ENCODE data around the gene FCRL5. TPM values are rescaled to one million over a fixed set of nuclear protein-coding genes. Genes with fewer than 3 reads are reported as not detected.
A peak's percentile ranks its signal among the peaks of the same experiment; 100 is the strongest.

FCRL5 gene
- total RNA-seq, 1 experiment from 2014 or later: not detected

DNA sequence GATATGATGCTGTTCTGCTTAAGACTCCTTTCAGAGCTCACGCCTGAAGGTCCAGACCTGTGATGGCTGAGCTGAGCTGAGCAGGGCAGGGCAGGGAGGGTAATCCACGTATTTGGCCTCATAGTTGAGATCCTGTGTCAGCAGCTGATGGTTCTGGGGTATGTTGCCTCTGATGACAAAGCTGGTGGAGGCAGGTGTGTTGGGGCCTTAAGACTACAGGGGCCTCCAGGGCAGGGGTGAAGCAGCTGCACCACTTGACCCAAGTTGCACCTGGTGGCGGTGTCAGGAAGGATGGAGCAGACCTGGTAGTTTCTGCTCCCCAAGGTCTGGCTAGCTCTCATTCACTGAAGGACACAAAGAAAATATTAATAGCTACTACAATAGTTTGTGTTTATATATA is 57.0 kb downstream of the FCRL5 start:
- Mint-ChIP-seq H3K4me3 (ENCODE audit: low read depth, unreplicated experiment) (no peak overlapping the region), H3K4me1 (ENCODE audit: low read depth, unreplicated experiment) (no peaks in the 10 kb centered on the region), H3K36me3 (ENCODE audit: insufficient read depth, unreplicated experiment) (peaks cover 5% of the 10 kb centered on the region), H3K27me3 (ENCODE audit: unreplicated experiment) (peaks cover 54% of the 10 kb centered on the region), H3K27ac (ENCODE audit: unreplicated experiment) (no peak overlapping the region), H3K9me3 (ENCODE audit: low read depth, unreplicated experiment) (no peaks in the 10 kb centered on the region)
- no TSS peak for BruUV-seq (replicated peaks)
- intact Hi-C loops (cut with micrococcal nuclease; ENCODE audit: unreplicated experiment): loop anchor here (10.0 kb wide), 1 partner anchor 1520 kb away; no protein-coding TSS in a partner anchor
- CTCF ChIA-PET: interaction anchor here (0.6 to 1.9 kb wide), 8 partner anchors 10 to 629 kb away, joined by 3 to 13 read pairs (median 4); no protein-coding TSS in a partner anchor
- TF ChIP-seq, protein P1, sequence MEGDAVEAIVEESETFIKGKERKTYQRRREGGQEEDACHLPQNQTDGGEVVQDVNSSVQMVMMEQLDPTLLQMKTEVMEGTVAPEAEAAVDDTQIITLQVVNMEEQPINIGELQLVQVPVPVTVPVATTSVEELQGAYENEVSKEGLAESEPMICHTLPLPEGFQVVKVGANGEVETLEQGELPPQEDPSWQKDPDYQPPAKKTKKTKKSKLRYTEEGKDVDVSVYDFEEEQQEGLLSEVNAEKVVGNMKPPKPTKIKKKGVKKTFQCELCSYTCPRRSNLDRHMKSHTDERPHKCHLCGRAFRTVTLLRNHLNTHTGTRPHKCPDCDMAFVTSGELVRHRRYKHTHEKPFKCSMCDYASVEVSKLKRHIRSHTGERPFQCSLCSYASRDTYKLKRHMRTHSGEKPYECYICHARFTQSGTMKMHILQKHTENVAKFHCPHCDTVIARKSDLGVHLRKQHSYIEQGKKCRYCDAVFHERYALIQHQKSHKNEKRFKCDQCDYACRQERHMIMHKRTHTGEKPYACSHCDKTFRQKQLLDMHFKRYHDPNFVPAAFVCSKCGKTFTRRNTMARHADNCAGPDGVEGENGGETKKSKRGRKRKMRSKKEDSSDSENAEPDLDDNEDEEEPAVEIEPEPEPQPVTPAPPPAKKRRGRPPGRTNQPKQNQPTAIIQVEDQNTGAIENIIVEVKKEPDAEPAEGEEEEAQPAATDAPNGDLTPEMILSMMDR (IDR thresholded peaks at IDR 0.05; ENCODE audit: unreplicated experiment): no peak
- no peak for DNase-seq

DNA sequence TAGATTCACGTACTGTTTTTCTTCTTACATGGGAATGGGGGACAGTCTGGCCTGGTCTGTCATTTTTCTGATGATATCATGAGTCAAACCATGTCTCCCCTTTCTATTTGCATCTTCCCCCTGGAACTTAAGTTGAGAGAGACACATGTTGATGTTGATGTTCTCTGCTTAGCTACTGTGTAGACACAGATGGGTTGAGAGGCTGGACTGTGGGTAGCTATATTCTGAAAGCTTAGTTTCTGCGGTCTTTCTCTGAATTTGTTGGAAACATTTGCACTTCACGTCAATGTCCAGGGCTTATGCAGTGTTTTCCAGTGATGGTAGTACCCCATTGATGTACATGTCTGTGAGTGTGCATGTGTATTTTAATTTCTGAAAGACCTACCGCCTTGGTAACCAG is 58.2 kb downstream of the FCRL5 start:
- Mint-ChIP-seq H3K27me3 (ENCODE audit: unreplicated experiment) (peaks cover 43% of the 10 kb centered on the region), H3K27ac (ENCODE audit: unreplicated experiment) (no peak overlapping the region), H3K4me1 (ENCODE audit: low read depth, unreplicated experiment) (no peaks in the 10 kb centered on the region), H3K4me3 (ENCODE audit: low read depth, unreplicated experiment) (no peak overlapping the region), H3K36me3 (ENCODE audit: insufficient read depth, unreplicated experiment) (peaks cover 5% of the 10 kb centered on the region), H3K9me3 (ENCODE audit: low read depth, unreplicated experiment) (no peaks in the 10 kb centered on the region)
- TF ChIP-seq, protein P1 (IDR thresholded peaks at IDR 0.05; ENCODE audit: unreplicated experiment): no peak
- intact Hi-C loops (cut with micrococcal nuclease; ENCODE audit: unreplicated experiment): loop anchor here (5.0 to 10.0 kb wide), 2 partner anchors 453 to 1521 kb away; no protein-coding TSS in a partner anchor
- CTCF ChIA-PET: interaction anchor here (1.9 kb wide), 1 partner anchor 117 kb away, joined by 4 read pairs; no protein-coding TSS in a partner anchor
- DNase-seq: no peak
- no TSS peak for BruUV-seq (replicated peaks)

DNA sequence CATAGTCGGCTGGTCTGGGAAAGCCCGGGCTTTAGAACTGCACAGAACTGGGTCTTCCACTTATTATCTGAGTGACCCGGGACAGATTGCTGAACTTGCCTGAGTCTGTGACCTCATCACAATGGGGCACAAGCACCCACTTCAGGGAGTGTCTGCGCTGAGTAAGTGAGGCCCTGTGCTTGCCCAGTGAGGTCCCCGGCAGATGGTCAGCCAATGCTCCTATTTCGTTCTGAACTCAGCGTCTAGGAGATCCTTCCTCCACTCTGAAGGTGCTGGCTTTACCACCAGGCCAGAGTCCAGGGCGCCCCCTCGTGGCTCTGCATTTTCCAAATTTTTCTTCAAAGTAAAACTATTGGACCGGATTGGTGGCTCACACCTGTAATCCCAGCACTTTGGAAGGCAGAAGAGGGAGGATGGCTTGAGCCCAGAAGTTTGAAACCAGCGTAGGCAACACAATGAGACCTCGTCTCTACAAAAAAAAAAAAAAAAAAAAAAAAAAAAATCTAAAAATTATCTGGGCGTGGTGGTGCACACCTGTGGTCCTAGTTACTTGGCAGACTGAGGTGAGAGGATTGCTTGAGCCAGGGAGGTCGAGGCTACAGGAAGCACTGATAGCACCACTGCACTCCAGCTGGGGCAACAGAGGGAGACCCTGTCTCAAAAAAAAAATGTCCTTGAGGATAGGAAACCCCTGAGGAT is 61.7 kb downstream of the FCRL5 start:
- DNase-seq: peak; percentile 90
- BruUV-seq (replicated peaks): no TSS peak
- Mint-ChIP-seq H3K4me1 (ENCODE audit: low read depth, unreplicated experiment) (no peaks in the 10 kb centered on the region), H3K4me3 (ENCODE audit: low read depth, unreplicated experiment) (no peak overlapping the region), H3K27me3 (ENCODE audit: unreplicated experiment) (peaks cover 43% of the 10 kb centered on the region), H3K9me3 (ENCODE audit: low read depth, unreplicated experiment) (no peaks in the 10 kb centered on the region), H3K36me3 (ENCODE audit: insufficient read depth, unreplicated experiment) (peaks cover 5% of the 10 kb centered on the region), H3K27ac (ENCODE audit: unreplicated experiment) (no peak overlapping the region)
- TF ChIP-seq, protein P1 (IDR thresholded peaks at IDR 0.05; ENCODE audit: unreplicated experiment): peak; percentile 88
- intact Hi-C loops (cut with micrococcal nuclease; ENCODE audit: unreplicated experiment): loop anchor here (1.0 to 10.0 kb wide), 4 partner anchors 113 to 1524 kb away; no protein-coding TSS in a partner anchor
- CTCF ChIA-PET: no interaction called here

DNA sequence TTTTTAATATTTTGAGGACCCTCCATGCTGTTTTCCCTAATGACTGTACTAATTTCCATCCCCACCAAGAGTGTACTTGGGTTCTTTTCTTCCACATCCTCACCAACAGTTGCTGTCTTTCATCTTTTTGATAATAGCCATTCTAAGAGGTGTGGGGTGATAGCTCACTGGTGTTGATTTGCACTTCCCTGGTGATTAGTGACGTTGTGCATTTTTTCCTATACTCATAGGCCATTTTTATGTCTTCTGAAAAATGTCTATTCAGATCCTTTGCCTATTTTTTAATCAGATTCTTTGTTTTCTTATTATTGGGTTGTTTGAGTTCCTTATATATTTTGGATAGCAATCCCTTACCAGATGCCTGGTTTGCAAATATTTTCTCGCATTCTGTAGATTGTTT is 64.2 kb downstream of the FCRL5 start:
- Mint-ChIP-seq H3K36me3 (ENCODE audit: insufficient read depth, unreplicated experiment) (no peaks in the 10 kb centered on the region), H3K4me1 (ENCODE audit: low read depth, unreplicated experiment) (no peaks in the 10 kb centered on the region), H3K9me3 (ENCODE audit: low read depth, unreplicated experiment) (no peaks in the 10 kb centered on the region), H3K27ac (ENCODE audit: unreplicated experiment) (no peak overlapping the region), H3K4me3 (ENCODE audit: low read depth, unreplicated experiment) (no peak overlapping the region), H3K27me3 (ENCODE audit: unreplicated experiment) (peaks cover 34% of the 10 kb centered on the region)
- no peak for DNase-seq
- TF ChIP-seq, protein P1 (IDR thresholded peaks at IDR 0.05; ENCODE audit: unreplicated experiment): no peak
- intact Hi-C loops (cut with micrococcal nuclease; ENCODE audit: unreplicated experiment): loop anchor here (2.0 to 10.0 kb wide), 2 partner anchors 177 to 403 kb away; no protein-coding TSS in a partner anchor
- BruUV-seq (replicated peaks): no TSS peak
- CTCF ChIA-PET: interaction anchor here (1.3 kb wide), 1 partner anchor 293 kb away, joined by 3 read pairs; no protein-coding TSS in a partner anchor
